HCT116 (cell line): Measurements from ENCODE around the gene NRGN. TPM values are rescaled to one million over a fixed set of nuclear protein-coding genes. Genes with fewer than 3 reads are reported as not detected.

Experiments used
- ATAC-seq: fragments of 200-7000 bp; cut with Tn5 transposase; 2 replicates; pipeline ENCODE4 v1.9.1; 2020; ENCODE audit warnings: mild to moderate bottlenecking, moderate library complexity
- BruUV-seq: library from RNA; stranded (reverse); fragments of 400-500 nt; replicated peaks from 2 replicates; lab custom pipeline; 2021; lab: Mats Ljungman, UMichigan
- CTCF ChIA-PET: fragments of 300-600 bp; sonication (Branson Sonifier 250); formaldehyde crosslinking; loops from one replicate; lab custom pipeline; 2021; ENCODE audit warnings: antibody characterized with exemption; lab: Charles Lee
- POLR2A ChIA-PET: fragments of 300-600, 350-600 bp; sonication (Branson Sonifier 250); formaldehyde crosslinking; loops from one replicate; lab custom pipeline; 2021; ENCODE audit warnings: antibody characterized with exemption; lab: Charles Lee
- RAD21 ChIA-PET, 2 experiments: fragments of 300-600 bp; sonication (Branson Sonifier 250); formaldehyde crosslinking; loops; one replicate each; lab custom pipeline; 2023; ENCODE audit warnings: low total read pairs in 2 of 2; ENCODE audit not compliant: uncharacterized antibody in 2 of 2, unreplicated experiment in 2 of 2, low non-redundant PET in 1 of 2; lab: Charles Lee
- DNase-seq: peaks from one replicate; pipeline ENCODE4 v3.0.0-alpha.2; 2010; ENCODE audit warnings: low read depth, low spot score
- H2AFZ ChIP-seq: fragments of 200-600 bp; shearing (Covaris generic), sonication (generic); 2 replicates; pipeline ENCODE4 v1.6.1; 2017; ENCODE audit warnings: low read depth, mixed run types, mixed read lengths, antibody characterized with exemption, low read length; ENCODE audit not compliant: poor library complexity, severe bottlenecking
- H3K27ac ChIP-seq: 2 replicates; pipeline ENCODE4 v1.5.1; 2012; ENCODE audit warnings: low read depth, low read length
- H3K27me3 ChIP-seq: fragments of 200-600 bp; sonication (generic); 2 replicates; pipeline ENCODE4 v1.6.1; 2016; ENCODE audit warnings: mixed run types, low read length, mixed read lengths; ENCODE audit not compliant: insufficient read depth
- H3K36me3 ChIP-seq, 2 experiments: fragments of 200-500 bp in 1 of 2; fragments of 200-600 bp in 1 of 2; sonication (Bioruptor generic) in 1 of 2; sonication (generic) in 1 of 2; 2 replicates each; pipeline versions ENCODE4 v1.5.1 to v1.6.1; 2014 to 2016; ENCODE audit warnings: low read length in 2 of 2, inconsistent platforms in 1 of 2, mixed read lengths in 1 of 2, mixed run types in 1 of 2; ENCODE audit not compliant: insufficient read depth in 2 of 2, control insufficient read depth in 1 of 2
- H3K4me1 ChIP-seq, 2 experiments: fragments of 200-600 bp in 1 of 2; sonication (generic) in 1 of 2; 2 replicates each; pipeline versions ENCODE4 v1.5.1 to v1.6.1; 2012 to 2017; ENCODE audit warnings: low read length in 2 of 2, inconsistent platforms in 1 of 2, mild to moderate bottlenecking in 1 of 2, mixed read lengths in 1 of 2, mixed run types in 1 of 2, moderate library complexity in 1 of 2; ENCODE audit not compliant: insufficient read depth in 2 of 2, control insufficient read depth in 1 of 2
- H3K4me2 ChIP-seq: fragments of 200-600 bp; sonication (generic); 2 replicates; pipeline ENCODE4 v1.6.1; 2017; ENCODE audit warnings: mixed run types, low read length, mixed read lengths
- H3K4me3 ChIP-seq, 2 experiments: fragments of 200-600 bp in 1 of 2; sonication (generic) in 1 of 2; replicated peaks in 1 of 2; 2 replicates each; pipeline ENCODE4 v1.5.1; 2011 to 2016; ENCODE audit warnings: low read length in 2 of 2, control low read depth in 1 of 2, low read depth in 1 of 2, mild to moderate bottlenecking in 1 of 2, mixed read lengths in 1 of 2, mixed run types in 1 of 2
- H3K79me2 ChIP-seq: fragments of 200-600 bp; sonication (generic); 2 replicates; pipeline ENCODE4 v1.6.1; 2017; ENCODE audit warnings: mild to moderate bottlenecking, mixed run types, low read length, moderate library complexity, mixed read lengths; ENCODE audit not compliant: insufficient read depth
- H3K9ac ChIP-seq: fragments of 200-600 bp; sonication (generic); 2 replicates; pipeline ENCODE4 v1.6.1; 2016; ENCODE audit warnings: low read length, mixed read lengths
- H3K9me2 ChIP-seq: fragments of 200-600 bp; sonication (generic), shearing (Covaris generic); 2 replicates; pipeline ENCODE4 v1.6.1; 2017; ENCODE audit warnings: mixed run types, mild to moderate bottlenecking, moderate library complexity; ENCODE audit not compliant: insufficient read depth
- H3K9me3 ChIP-seq, 2 experiments: fragments of 200-500 bp in 1 of 2; fragments of 200-600 bp in 1 of 2; sonication (Bioruptor generic) in 1 of 2; sonication (generic) in 1 of 2; 2 replicates each; pipeline ENCODE4 v1.6.1; 2014 to 2017; ENCODE audit warnings: low read length in 2 of 2, mixed read lengths in 2 of 2, inconsistent platforms in 1 of 2, low read depth in 1 of 2, mild to moderate bottlenecking in 1 of 2, mixed run types in 1 of 2, moderate library complexity in 1 of 2; ENCODE audit not compliant: control insufficient read depth in 1 of 2, insufficient read depth in 1 of 2
- H4K20me1 ChIP-seq: fragments of 200-600 bp; sonication (generic), shearing (Covaris generic); 2 replicates; pipeline ENCODE4 v1.6.1; 2017; ENCODE audit warnings: mixed run types, mild to moderate bottlenecking, moderate library complexity; ENCODE audit not compliant: insufficient read depth
- CBX3 ChIP-seq: IDR thresholded peaks from 2 replicates; pipeline ENCODE4 v1.6.1; 2012; ENCODE audit warnings: low read depth
- ELF1 ChIP-seq: IDR thresholded peaks from 2 replicates; pipeline ENCODE4 v1.6.1; 2012; ENCODE audit warnings: low read depth, borderline replicate concordance
- EZH2 ChIP-seq: fragments of 200-600 bp; sonication (generic); IDR thresholded peaks from 2 replicates; pipeline ENCODE4 v1.6.1; 2017; ENCODE audit warnings: antibody characterized with exemption, mixed run types
- EZH2phosphoT487 ChIP-seq: fragments of 200-600 bp; IDR thresholded peaks from 2 replicates; pipeline ENCODE4 v1.6.1; 2018; ENCODE audit warnings: antibody characterized with exemption, borderline replicate concordance
- FOSL1 ChIP-seq: IDR thresholded peaks from 2 replicates; pipeline ENCODE4 v1.6.1; 2012; ENCODE audit warnings: low read depth
- JUND ChIP-seq: IDR thresholded peaks from 2 replicates; pipeline ENCODE4 v1.6.1; 2012
- POLR2AphosphoS5 ChIP-seq: IDR thresholded peaks from 2 replicates; pipeline ENCODE4 v1.6.1; 2011; ENCODE audit warnings: mild to moderate bottlenecking, low read depth, low read length, moderate library complexity
- RAD21 ChIP-seq: IDR thresholded peaks from 2 replicates; pipeline ENCODE4 v1.6.1; 2012; ENCODE audit warnings: low read depth, mild to moderate bottlenecking
- SIN3A ChIP-seq: IDR thresholded peaks from 2 replicates; pipeline ENCODE4 v1.6.1; 2012; ENCODE audit warnings: low read depth
- SRF ChIP-seq: IDR thresholded peaks from 2 replicates; pipeline ENCODE4 v1.6.1; 2012; ENCODE audit warnings: low read depth
- TCF7L2 ChIP-seq: IDR thresholded peaks from 2 replicates; pipeline ENCODE4 v1.7.0; 2011; ENCODE audit warnings: borderline replicate concordance, inconsistent platforms; ENCODE audit not compliant: insufficient read depth, insufficient read length; ENCODE audit errors: extremely low read depth
- YY1 ChIP-seq: IDR thresholded peaks from 2 replicates; pipeline ENCODE4 v1.6.1; 2011; ENCODE audit warnings: low read length, low read depth, moderate library complexity, mild to moderate bottlenecking; ENCODE audit not compliant: insufficient replicate concordance; ENCODE audit errors: extremely low read depth
- ZFX ChIP-seq: fragments of 450-650 bp; IDR thresholded peaks from 2 replicates; pipeline ENCODE4 v1.6.1; 2017
- ZNF274 ChIP-seq: fragments of 200-500 bp; sonication (Bioruptor generic); IDR thresholded peaks from 2 replicates; pipeline ENCODE4 v1.6.1; 2014; ENCODE audit warnings: mild to moderate bottlenecking, low read depth, low read length, inconsistent platforms
- intact Hi-C: fragments of 100-400 bp; cut with micrococcal nuclease; formaldehyde crosslinking; loops from 2 replicates; pipeline ENCODE4 v1.10.0; 2022
- total RNA-seq: library from RNA; stranded (reverse); gene quantifications from one replicate; pipeline ENCODE4 v1.2.1, GENCODE V29; 2021; ENCODE audit not compliant: unreplicated experiment
- TF ChIP-seq, protein P1 (sequence below), 3 experiments: fragments of 200-600 bp in 1 of 3; sonication (generic) in 1 of 3; IDR thresholded peaks in 2 of 3; conservative IDR thresholded peaks in 1 of 3; 2 replicates each; pipeline ENCODE4 v1.5.1; 2012 to 2017; ENCODE audit warnings: low read depth in 2 of 3, low read length in 2 of 3, antibody characterized with exemption in 1 of 3, borderline replicate concordance in 1 of 3, control low read depth in 1 of 3, mild to moderate bottlenecking in 1 of 3, mixed read lengths in 1 of 3, mixed run types in 1 of 3, moderate library complexity in 1 of 3; ENCODE audit not compliant: insufficient read depth in 1 of 3
- TF ChIP-seq, protein P2 (sequence below): IDR thresholded peaks from 2 replicates; pipeline ENCODE4 v1.6.1; 2012
- TF ChIP-seq, protein P3 (sequence below): IDR thresholded peaks from 2 replicates; pipeline ENCODE4 v1.6.1; 2012
- TF ChIP-seq, protein P4 (sequence below): IDR thresholded peaks from 2 replicates; pipeline ENCODE4 v1.6.1; 2012; ENCODE audit warnings: low read depth

NRGN gene
- total RNA-seq, 1 experiment from 2014 or later, result 33.3 TPM

DNA sequence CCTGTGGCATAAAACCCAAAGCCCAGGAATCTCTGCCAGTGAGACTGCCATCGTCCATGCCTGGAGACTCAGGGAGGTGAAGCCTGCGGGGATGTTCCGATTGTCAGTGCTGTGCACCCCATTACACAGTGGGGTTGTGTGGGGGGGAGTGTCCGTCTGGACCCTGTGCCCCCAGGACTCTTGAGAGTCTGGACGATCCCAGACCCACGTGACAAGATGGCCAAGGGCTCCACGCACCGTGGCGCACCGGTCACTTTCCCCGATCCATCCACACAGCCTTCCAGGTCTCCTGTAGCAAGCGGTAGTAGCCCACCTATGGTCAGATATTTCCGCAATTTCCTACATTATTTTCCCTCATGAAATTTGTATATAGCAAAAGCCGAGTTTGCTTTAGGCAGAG lies 20.9 kb upstream of the NRGN start:
- Histone ChIP-seq H3K9ac (no peak overlapping the region), H4K20me1 (no peaks in the 10 kb centered on the region), H3K79me2 (no peaks in the 10 kb centered on the region), H3K4me2 (peak overlapping the region; percentile 62), H3K4me3 (no peak overlapping the region), H3K9me2 (no peaks in the 10 kb centered on the region), H3K27ac (no peak overlapping the region), H3K4me1 (peaks cover 7 to 11% of the 10 kb centered on the region in 2 experiments; a peak in 3 of 4 replicates), H3K9me3 (no peaks in the 10 kb centered on the region), H3K36me3 (no peaks in the 10 kb centered on the region), H3K27me3 (peaks cover 81% of the 10 kb centered on the region), H2AFZ (no peak overlapping the region)
- 0 out of 2 replicates have a peak, but pooled peaks have one; percentile 10 for ATAC-seq
- ChIA-PET RAD21 (no interaction called here), CTCF (no interaction called here), POLR2A (no interaction called here)
- intact Hi-C loops, result no loop called here
- no peak for TF ChIP-seq EZH2
- TF ChIP-seq CBX3, result no peak
- TF ChIP-seq SRF, result no peak
- TF ChIP-seq ZNF274, result no peak
- TF ChIP-seq ELF1, result no peak
- no peak for TF ChIP-seq SIN3A
- TF ChIP-seq, protein P1, sequence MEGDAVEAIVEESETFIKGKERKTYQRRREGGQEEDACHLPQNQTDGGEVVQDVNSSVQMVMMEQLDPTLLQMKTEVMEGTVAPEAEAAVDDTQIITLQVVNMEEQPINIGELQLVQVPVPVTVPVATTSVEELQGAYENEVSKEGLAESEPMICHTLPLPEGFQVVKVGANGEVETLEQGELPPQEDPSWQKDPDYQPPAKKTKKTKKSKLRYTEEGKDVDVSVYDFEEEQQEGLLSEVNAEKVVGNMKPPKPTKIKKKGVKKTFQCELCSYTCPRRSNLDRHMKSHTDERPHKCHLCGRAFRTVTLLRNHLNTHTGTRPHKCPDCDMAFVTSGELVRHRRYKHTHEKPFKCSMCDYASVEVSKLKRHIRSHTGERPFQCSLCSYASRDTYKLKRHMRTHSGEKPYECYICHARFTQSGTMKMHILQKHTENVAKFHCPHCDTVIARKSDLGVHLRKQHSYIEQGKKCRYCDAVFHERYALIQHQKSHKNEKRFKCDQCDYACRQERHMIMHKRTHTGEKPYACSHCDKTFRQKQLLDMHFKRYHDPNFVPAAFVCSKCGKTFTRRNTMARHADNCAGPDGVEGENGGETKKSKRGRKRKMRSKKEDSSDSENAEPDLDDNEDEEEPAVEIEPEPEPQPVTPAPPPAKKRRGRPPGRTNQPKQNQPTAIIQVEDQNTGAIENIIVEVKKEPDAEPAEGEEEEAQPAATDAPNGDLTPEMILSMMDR (IDR thresholded peaks at IDR 0.05 in 2 of 3, conservative IDR thresholded peaks at IDR 0.05 in 1 of 3; ENCODE audit: borderline replicate concordance in 1 of 3, insufficient read depth in 1 of 3, low read depth in 2 of 3, low read length in 2 of 3), result no peak
- TF ChIP-seq FOSL1, result no peak
- TF ChIP-seq YY1, result no peak
- TF ChIP-seq, protein P2, sequence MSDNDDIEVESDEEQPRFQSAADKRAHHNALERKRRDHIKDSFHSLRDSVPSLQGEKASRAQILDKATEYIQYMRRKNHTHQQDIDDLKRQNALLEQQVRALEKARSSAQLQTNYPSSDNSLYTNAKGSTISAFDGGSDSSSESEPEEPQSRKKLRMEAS, result no peak
- TF ChIP-seq JUND, result no peak
- TF ChIP-seq TCF7L2, result no peak
- no peak for TF ChIP-seq ZFX
- no peak for TF ChIP-seq EZH2phosphoT487
- TF ChIP-seq POLR2AphosphoS5, result no peak
- TF ChIP-seq, protein P3, sequence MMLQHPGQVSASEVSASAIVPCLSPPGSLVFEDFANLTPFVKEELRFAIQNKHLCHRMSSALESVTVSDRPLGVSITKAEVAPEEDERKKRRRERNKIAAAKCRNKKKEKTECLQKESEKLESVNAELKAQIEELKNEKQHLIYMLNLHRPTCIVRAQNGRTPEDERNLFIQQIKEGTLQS, result no peak
- TF ChIP-seq, protein P4, sequence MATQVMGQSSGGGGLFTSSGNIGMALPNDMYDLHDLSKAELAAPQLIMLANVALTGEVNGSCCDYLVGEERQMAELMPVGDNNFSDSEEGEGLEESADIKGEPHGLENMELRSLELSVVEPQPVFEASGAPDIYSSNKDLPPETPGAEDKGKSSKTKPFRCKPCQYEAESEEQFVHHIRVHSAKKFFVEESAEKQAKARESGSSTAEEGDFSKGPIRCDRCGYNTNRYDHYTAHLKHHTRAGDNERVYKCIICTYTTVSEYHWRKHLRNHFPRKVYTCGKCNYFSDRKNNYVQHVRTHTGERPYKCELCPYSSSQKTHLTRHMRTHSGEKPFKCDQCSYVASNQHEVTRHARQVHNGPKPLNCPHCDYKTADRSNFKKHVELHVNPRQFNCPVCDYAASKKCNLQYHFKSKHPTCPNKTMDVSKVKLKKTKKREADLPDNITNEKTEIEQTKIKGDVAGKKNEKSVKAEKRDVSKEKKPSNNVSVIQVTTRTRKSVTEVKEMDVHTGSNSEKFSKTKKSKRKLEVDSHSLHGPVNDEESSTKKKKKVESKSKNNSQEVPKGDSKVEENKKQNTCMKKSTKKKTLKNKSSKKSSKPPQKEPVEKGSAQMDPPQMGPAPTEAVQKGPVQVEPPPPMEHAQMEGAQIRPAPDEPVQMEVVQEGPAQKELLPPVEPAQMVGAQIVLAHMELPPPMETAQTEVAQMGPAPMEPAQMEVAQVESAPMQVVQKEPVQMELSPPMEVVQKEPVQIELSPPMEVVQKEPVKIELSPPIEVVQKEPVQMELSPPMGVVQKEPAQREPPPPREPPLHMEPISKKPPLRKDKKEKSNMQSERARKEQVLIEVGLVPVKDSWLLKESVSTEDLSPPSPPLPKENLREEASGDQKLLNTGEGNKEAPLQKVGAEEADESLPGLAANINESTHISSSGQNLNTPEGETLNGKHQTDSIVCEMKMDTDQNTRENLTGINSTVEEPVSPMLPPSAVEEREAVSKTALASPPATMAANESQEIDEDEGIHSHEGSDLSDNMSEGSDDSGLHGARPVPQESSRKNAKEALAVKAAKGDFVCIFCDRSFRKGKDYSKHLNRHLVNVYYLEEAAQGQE, result no peak
- TF ChIP-seq RAD21, result no peak
- no TSS peak for BruUV-seq
- DNase-seq, result no peak
